Uterus (tissue), 4 donors: ENCODE data around the gene SH3BP2. TPM values are rescaled to one million over a fixed set of nuclear protein-coding genes. Genes with fewer than 3 reads are reported as not detected.

Experiments
- DNase-seq, 2 donors: peaks; one replicate each; pipeline ENCODE4 v3.0.0-alpha.2; 2019 to 2020
- H3K27ac ChIP-seq, 2 donors: fragments of 200-600 bp; sonication (generic); 1 replicate in 1 of 2; 2 replicates in 1 of 2; pipeline ENCODE4 v1.5.1; 2016 to 2018
- H3K27me3 ChIP-seq, 2 donors: fragments of 200-600 bp; sonication (generic); one replicate each; pipeline ENCODE4 v1.5.1; 2018 to 2019; ENCODE audit warnings: control low read depth in 1 of 2
- H3K36me3 ChIP-seq, 2 donors: fragments of 200-600 bp; sonication (generic); one replicate each; pipeline ENCODE4 v1.5.1; 2019; ENCODE audit warnings: control low read depth in 1 of 2
- H3K4me1 ChIP-seq, 2 donors: fragments of 200-600 bp; sonication (generic); one replicate each; pipeline ENCODE4 v1.5.1; 2018 to 2019; ENCODE audit warnings: control low read depth in 1 of 2
- H3K4me3 ChIP-seq, 2 donors: fragments of 200-600 bp; sonication (generic); 1 replicate in 1 of 2; 2 replicates in 1 of 2; pipeline ENCODE4 v1.5.1; 2018 to 2019; ENCODE audit warnings: mild to moderate bottlenecking in 1 of 2
- H3K9me3 ChIP-seq, 2 donors: fragments of 200-600 bp; sonication (generic); one replicate each; pipeline ENCODE4 v1.5.1; 2019; ENCODE audit warnings: control low read depth in 1 of 2
- POLR2A ChIP-seq, 2 donors: fragments of 450-650 bp; IDR thresholded peaks; one replicate each; pipeline ENCODE4 v1.6.1; 2016; ENCODE audit warnings: antibody characterized with exemption in 2 of 2, mild to moderate bottlenecking in 1 of 2, moderate library complexity in 1 of 2
- intact Hi-C: fragments of 100-400 bp; cut with DNase I; formaldehyde crosslinking; loops from one replicate; pipeline ENCODE4 v1.15.1; 2023; ENCODE audit warnings: low total_unique reads
- total RNA-seq, 4 donors: library from RNA; depleted of rRNA in 3 of 4; stranded (reverse); fragments of >200 nt in 3 of 4; gene quantifications; one replicate each; pipeline versions ENCODE4 v1.1.0 to v1.2.4, GENCODE V29; 2014 to 2023
- TF ChIP-seq, protein P1 (sequence below), 4 experiments: fragments of 200-600 bp in 2 of 4; fragments of 450-650 bp in 2 of 4; sonication (generic) in 2 of 4; IDR thresholded peaks; one replicate each; pipeline ENCODE4 v1.5.1; 2016 to 2019; ENCODE audit warnings: antibody characterized with exemption in 4 of 4, mild to moderate bottlenecking in 2 of 4, moderate library complexity in 1 of 4
- donor health status: DM: yes; HTN: yes; CAD: no.

SH3BP2 gene
- total RNA-seq, 4 donors from 2014 or later, result 6.4 to 50.0 (median 29.3) TPM

DNA sequence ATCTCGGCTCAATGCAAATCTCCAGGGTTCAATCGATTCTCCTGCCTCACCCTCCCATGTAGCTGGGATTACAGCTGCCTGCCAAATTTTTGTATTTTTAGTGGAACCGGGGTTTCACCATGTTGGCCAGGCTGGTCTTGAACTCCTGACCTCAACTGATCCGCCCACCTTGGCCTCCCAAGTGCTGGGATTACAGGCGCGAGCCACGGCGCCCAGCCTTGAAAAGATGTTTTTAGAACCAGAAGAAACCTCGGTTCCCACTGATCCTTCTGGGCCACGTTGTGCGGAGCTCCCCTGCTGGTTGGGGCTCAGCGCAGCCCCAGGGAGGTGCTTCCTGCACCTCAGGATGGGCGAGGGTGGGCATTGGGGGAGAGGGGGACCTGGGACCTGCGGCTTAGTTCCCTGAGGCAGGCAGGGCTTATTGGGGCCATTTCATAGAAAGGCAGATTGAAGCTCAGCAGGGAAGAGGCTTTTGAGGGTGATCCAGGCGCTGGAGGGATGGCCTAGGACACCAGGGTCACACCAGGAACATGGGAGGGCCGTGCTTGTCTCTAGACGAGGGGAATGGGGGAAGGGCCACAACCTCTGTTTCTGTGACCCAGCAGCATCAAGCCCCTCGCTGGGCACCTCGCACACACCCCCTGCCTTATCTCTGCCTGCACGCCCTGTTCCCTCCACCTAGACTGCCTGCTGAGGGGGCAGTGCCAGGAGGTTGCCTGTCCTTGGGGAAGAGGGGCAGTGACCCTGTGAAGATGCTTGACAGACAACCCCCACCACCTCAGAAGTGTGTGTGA is 44.4 kb downstream of the SH3BP2 start:
- Histone ChIP-seq H3K36me3 (no peaks in the 10 kb centered on the region), H3K4me1 (peaks cover 6 to 11% of the 10 kb centered on the region in 2 donors), H3K9me3 (no peaks in the 10 kb centered on the region), H3K4me3 (peak overlapping the region in 1 of 2 donors; percentile 17), H3K27ac (peak overlapping the region; percentile 81 to 83), H3K27me3 (no peaks in the 10 kb centered on the region)
- intact Hi-C loops, result no loop called here
- DNase-seq, result peak in 1 of 2 donors; percentile 17
- TF ChIP-seq POLR2A (IDR thresholded peaks at IDR 0.05), result no peak
- TF ChIP-seq, protein P1, sequence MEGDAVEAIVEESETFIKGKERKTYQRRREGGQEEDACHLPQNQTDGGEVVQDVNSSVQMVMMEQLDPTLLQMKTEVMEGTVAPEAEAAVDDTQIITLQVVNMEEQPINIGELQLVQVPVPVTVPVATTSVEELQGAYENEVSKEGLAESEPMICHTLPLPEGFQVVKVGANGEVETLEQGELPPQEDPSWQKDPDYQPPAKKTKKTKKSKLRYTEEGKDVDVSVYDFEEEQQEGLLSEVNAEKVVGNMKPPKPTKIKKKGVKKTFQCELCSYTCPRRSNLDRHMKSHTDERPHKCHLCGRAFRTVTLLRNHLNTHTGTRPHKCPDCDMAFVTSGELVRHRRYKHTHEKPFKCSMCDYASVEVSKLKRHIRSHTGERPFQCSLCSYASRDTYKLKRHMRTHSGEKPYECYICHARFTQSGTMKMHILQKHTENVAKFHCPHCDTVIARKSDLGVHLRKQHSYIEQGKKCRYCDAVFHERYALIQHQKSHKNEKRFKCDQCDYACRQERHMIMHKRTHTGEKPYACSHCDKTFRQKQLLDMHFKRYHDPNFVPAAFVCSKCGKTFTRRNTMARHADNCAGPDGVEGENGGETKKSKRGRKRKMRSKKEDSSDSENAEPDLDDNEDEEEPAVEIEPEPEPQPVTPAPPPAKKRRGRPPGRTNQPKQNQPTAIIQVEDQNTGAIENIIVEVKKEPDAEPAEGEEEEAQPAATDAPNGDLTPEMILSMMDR (IDR thresholded peaks at IDR 0.05), result no peak

DNA sequence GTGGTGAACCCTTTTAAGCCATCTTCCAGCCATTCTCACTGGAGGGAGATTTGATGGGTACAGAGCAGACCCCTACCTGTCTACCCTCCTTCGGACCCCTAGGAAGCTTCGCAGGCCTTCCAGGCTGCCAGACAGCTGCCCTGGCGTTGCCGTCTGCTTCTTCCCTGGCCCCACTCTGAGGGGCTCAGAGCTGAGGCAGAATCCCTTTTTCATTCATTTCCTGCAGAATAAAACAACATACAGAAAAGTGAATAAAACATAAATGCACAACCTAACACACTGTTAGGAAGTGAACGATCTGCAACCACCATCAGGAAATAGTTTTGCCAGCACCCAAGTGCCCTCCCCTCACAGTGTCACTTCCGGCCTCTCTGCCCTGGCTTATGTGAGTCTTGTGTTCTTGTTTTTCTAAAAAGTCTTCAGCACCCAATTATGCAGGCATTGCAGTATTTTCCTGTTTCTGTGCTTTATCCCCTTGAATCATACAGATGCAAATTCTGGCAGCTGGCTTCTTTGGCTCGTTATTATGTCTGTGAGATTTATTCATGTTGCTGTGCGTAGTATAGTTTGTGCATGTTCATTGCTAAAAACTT is 45.1 kb downstream of the SH3BP2 start:
- Histone ChIP-seq H3K4me3 (peak overlapping the region; percentile 17), H3K27ac (peak overlapping the region; percentile 81 to 83), H3K36me3 (no peaks in the 10 kb centered on the region), H3K9me3 (no peaks in the 10 kb centered on the region), H3K27me3 (no peaks in the 10 kb centered on the region), H3K4me1 (peaks cover 6 to 11% of the 10 kb centered on the region in 2 donors)
- intact Hi-C loops, result no loop called here
- no peak for TF ChIP-seq POLR2A (IDR thresholded peaks at IDR 0.05)
- TF ChIP-seq, protein P1 (IDR thresholded peaks at IDR 0.05), result no peak
- DNase-seq, result peak; percentile 40 to 62

DNA sequence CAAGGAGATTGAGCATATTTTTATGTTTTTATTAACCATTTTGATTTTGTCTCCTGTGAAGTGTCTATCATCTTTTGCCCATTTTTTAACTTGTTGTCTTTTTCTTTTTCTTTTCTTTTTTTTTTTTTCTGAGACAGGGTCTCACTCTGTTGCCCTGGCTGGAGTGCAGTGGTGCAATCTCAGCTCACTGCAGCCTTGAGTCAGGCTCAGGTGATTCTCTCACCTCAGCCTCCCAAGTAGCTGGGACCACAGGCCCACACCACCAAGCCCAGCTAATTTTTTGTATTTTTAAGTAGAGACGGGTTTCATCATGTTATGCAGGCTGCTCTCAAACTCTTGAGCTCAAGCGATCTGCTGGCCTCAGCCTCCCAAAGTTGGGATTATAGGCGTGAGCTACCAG is 46.2 kb downstream of the SH3BP2 start:
- H3K27me3 ChIP-seq, result no peaks in the 10 kb centered on the region
- H3K9me3 ChIP-seq, result no peaks in the 10 kb centered on the region
- no peak for DNase-seq
- H3K27ac ChIP-seq, result peak overlapping the region in 1 of 2 donors; percentile 83
- intact Hi-C loops, result no loop called here
- TF ChIP-seq, protein P1 (IDR thresholded peaks at IDR 0.05), result no peak
- TF ChIP-seq POLR2A (IDR thresholded peaks at IDR 0.05), result no peak
- H3K4me1 ChIP-seq, result peaks cover 6 to 11% of the 10 kb centered on the region in 2 donors
- H3K4me3 ChIP-seq, result no peak overlapping the region
- H3K36me3 ChIP-seq, result no peaks in the 10 kb centered on the region

DNA sequence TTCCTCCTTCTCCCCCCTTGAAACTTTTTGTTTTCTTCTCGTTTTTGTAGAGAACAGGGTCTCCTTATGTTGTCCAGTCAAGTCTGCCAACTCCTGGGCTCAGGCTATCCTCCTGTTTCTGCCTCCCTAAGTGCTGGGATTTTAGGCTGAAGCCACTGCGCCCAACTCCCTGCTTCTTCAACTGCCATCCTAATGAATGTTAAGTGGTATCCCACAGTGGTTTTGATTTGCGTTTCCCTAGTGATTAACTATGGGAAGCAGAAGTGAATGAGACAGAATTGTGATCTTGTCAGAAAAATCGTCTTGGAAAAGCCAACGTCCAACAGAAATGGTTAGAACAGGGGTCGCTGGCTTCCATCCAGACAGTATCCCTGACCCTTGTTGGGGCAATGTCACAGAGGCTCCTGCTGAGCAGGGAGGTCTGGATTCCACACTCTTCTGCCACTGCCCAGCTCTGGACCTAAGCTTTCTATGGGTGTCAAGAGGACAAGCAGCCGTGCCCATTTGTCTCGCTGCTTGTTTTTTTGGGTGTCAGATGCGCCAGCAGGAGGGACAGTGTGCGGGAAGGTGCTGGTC is 49.9 kb downstream of the SH3BP2 start:
- intact Hi-C loops, result no loop called here
- no peak for TF ChIP-seq POLR2A (IDR thresholded peaks at IDR 0.05)
- TF ChIP-seq, protein P1 (IDR thresholded peaks at IDR 0.05), result no peak
- Histone ChIP-seq H3K27me3 (no peaks in the 10 kb centered on the region), H3K27ac (peak overlapping the region; percentile 88 to 98), H3K4me3 (peak overlapping the region; percentile 75 to 95), H3K36me3 (no peaks in the 10 kb centered on the region), H3K9me3 (no peaks in the 10 kb centered on the region), H3K4me1 (peaks cover 3 to 13% of the 10 kb centered on the region in 2 donors)
- no peak for DNase-seq
